Mesendoderm (in vitro differentiated cells): ENCODE results near the gene PDCD7.

Source experiments
- DNase-seq: peaks from one replicate; pipeline ENCODE4 v3.0.0; 2013
- H2AK5ac ChIP-seq: 2 replicates; pipeline ENCODE4 v1.6.1; 2013; ENCODE audit warnings: low read length, inconsistent platforms
- H2BK120ac ChIP-seq: 2 replicates; pipeline ENCODE4 v1.6.1; 2013; ENCODE audit warnings: low read depth, mild to moderate bottlenecking, low read length, moderate library complexity, mixed read lengths
- H2BK15ac ChIP-seq: replicated peaks from 2 replicates; pipeline ENCODE4 v1.6.1; 2013; ENCODE audit warnings: low read depth, mild to moderate bottlenecking, moderate library complexity
- H2BK5ac ChIP-seq: 2 replicates; pipeline ENCODE4 v1.6.1; 2013; ENCODE audit warnings: low read length, inconsistent platforms
- H3K18ac ChIP-seq: 2 replicates; pipeline ENCODE4 v1.6.1; 2013; ENCODE audit warnings: mild to moderate bottlenecking, low read length, mixed read lengths
- H3K23ac ChIP-seq: one replicate; pipeline ENCODE4 v1.6.1; 2013; ENCODE audit warnings: low read length
- H3K27ac ChIP-seq: 2 replicates; pipeline ENCODE4 v1.5.1; 2013; ENCODE audit warnings: low read depth, mild to moderate bottlenecking, inconsistent platforms, low read length, moderate library complexity
- H3K27me3 ChIP-seq: 2 replicates; pipeline ENCODE4 v1.6.1; 2013; ENCODE audit warnings: low read length, control low read depth, mild to moderate bottlenecking, inconsistent platforms; ENCODE audit not compliant: insufficient read depth, poor library complexity
- H3K36me3 ChIP-seq: 2 replicates; pipeline ENCODE4 v1.6.1; 2013; ENCODE audit warnings: low read length, inconsistent platforms; ENCODE audit not compliant: control insufficient read depth, insufficient read depth
- H3K4ac ChIP-seq: one replicate; pipeline ENCODE4 v1.6.1; 2013; ENCODE audit warnings: low read depth, mild to moderate bottlenecking, low read length, moderate library complexity
- H3K4me1 ChIP-seq: 2 replicates; pipeline ENCODE4 v1.6.1; 2013; ENCODE audit warnings: low read depth, low read length, inconsistent platforms; ENCODE audit not compliant: control insufficient read depth
- H3K4me2 ChIP-seq: 2 replicates; pipeline ENCODE4 v1.6.1; 2013; ENCODE audit warnings: low read length
- H3K4me3 ChIP-seq: 2 replicates; pipeline ENCODE4 v1.5.1; 2013; ENCODE audit warnings: mild to moderate bottlenecking, low read length
- H3K56ac ChIP-seq: one replicate; pipeline ENCODE4 v1.6.1; 2013; ENCODE audit warnings: low read length
- H3K79me1 ChIP-seq: 2 replicates; pipeline ENCODE4 v1.6.1; 2013; ENCODE audit warnings: low read length, inconsistent platforms
- H3K79me2 ChIP-seq: 2 replicates; pipeline ENCODE4 v1.6.1; 2013; ENCODE audit warnings: mild to moderate bottlenecking, low read length; ENCODE audit not compliant: control insufficient read depth, insufficient read depth
- H3K9ac ChIP-seq: 2 replicates; pipeline ENCODE4 v1.6.1; 2013; ENCODE audit warnings: low read length, inconsistent platforms
- H4K5ac ChIP-seq: one replicate; pipeline ENCODE4 v1.6.1; 2013; ENCODE audit warnings: low read length
- H4K8ac ChIP-seq: one replicate; pipeline ENCODE4 v1.6.1; 2013; ENCODE audit warnings: low read depth, mild to moderate bottlenecking, control low read depth, low read length, moderate library complexity
- WGBS: extraction: QIAGEN DNeasy Blood & Tissue Kit; methylation state at CpG from one replicate; pipeline ENCODE4 v1.1.7; 2013; ENCODE audit warnings: low lambda C conversion rate, missing lambda C conversion rate; ENCODE audit not compliant: insufficient coverage; ENCODE audit errors: extremely low coverage; 5-methylcytosine and 5-hydroxymethylcytosine counted together

The PDCD7 gene

DNA sequence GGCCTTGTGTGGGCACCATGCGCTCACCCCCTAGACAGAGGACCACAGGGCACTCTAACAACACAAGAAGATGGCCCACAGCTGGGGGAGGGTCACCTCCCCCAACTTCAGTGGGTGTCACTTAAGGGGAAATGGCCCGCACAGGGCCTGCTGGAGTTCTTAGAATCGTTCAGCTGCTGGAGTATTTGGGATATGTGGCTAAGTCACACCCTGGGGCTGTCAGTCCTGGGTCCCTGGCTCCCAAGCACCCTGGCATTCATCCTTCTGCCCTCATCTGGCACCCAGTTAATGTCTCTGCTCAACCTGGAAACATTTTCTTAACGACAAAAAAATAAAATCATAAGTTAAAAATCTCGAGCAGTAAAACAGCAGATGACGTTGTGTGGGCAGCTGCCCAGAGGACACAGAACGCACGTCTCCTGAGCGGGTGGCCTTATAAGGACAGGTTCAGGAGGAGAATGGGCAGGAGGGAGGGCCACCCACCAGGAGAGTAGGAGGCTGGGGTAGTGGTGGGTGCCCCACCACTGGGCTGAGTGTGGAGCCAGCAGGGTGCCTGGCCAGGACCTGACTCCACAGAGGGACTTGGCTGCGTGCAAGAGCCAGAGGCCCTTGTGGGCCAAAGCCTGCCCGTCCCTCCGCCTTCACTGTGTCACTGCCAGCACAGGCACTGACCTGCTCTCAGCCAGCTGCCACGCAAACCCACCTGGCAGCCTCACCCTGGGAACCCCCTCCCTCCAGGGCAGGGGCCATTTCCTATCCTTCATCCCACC is 45.5 kb downstream of the PDCD7 start:
- no peak overlapping the region for H3K4me2 ChIP-seq
- H3K4me1 ChIP-seq, result peaks cover 17% of the 10 kb centered on the region
- no peak overlapping the region for H3K4me3 ChIP-seq
- H3K9ac ChIP-seq, result no peak overlapping the region
- no peak overlapping the region for H3K4ac ChIP-seq
- H3K56ac ChIP-seq, result peak overlapping the region; percentile 27
- H4K5ac ChIP-seq, result no peak overlapping the region
- H4K8ac ChIP-seq, result no peak overlapping the region
- H2BK5ac ChIP-seq, result no peak overlapping the region
- DNase-seq, result no peak
- H2BK15ac ChIP-seq, result no peak overlapping the region
- no peaks in the 10 kb centered on the region for H3K36me3 ChIP-seq
- no peaks in the 10 kb centered on the region for H3K79me1 ChIP-seq
- peak overlapping the region; percentile 70 for H2AK5ac ChIP-seq
- no peak overlapping the region for H3K18ac ChIP-seq
- no peak overlapping the region for H2BK120ac ChIP-seq
- no peak overlapping the region for H3K27ac ChIP-seq
- H3K23ac ChIP-seq, result no peak overlapping the region
- no peaks in the 10 kb centered on the region for H3K27me3 ChIP-seq
- WGBS, result no CpG with 5 or more reads among the region's 13 CpGs
- no peaks in the 10 kb centered on the region for H3K79me2 ChIP-seq

DNA sequence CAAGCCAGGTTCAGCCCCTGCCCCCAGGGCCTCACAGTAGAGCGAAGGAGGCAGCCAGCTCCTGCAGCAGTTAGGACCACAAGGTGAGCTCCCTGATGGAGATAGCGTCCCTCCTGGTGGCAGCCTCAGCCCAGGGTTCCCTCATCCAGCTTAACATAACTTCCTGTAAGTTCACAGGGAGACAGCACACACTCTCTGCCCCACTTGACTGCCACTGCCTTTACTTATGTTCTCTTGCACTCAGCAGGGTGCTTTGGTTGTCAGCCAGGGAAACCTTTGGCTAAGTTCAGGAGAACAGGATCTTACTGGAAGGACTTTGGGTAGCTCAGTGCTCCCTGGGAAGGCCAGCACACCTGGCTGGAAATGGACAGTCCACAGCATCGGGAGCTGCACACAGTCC is 46.2 kb downstream of the PDCD7 start:
- no peak for DNase-seq
- H3K4me1 ChIP-seq, result peaks cover 21% of the 10 kb centered on the region
- H3K4ac ChIP-seq, result no peak overlapping the region
- no peaks in the 10 kb centered on the region for H3K27me3 ChIP-seq
- H3K36me3 ChIP-seq, result no peaks in the 10 kb centered on the region
- H4K5ac ChIP-seq, result no peak overlapping the region
- no peak overlapping the region for H2BK120ac ChIP-seq
- no peak overlapping the region for H3K4me2 ChIP-seq
- no peak overlapping the region for H3K27ac ChIP-seq
- no peaks in the 10 kb centered on the region for H3K79me2 ChIP-seq
- H3K18ac ChIP-seq, result no peak overlapping the region
- no peaks in the 10 kb centered on the region for H3K79me1 ChIP-seq
- H3K4me3 ChIP-seq, result no peak overlapping the region
- no peak overlapping the region for H2BK15ac ChIP-seq
- H3K56ac ChIP-seq, result no peak overlapping the region
- no peak overlapping the region for H3K23ac ChIP-seq
- WGBS, result no CpG with 5 or more reads among the region's 3 CpGs
- no peak overlapping the region for H4K8ac ChIP-seq
- no peak overlapping the region for H2AK5ac ChIP-seq
- H2BK5ac ChIP-seq, result no peak overlapping the region
- no peak overlapping the region for H3K9ac ChIP-seq

DNA sequence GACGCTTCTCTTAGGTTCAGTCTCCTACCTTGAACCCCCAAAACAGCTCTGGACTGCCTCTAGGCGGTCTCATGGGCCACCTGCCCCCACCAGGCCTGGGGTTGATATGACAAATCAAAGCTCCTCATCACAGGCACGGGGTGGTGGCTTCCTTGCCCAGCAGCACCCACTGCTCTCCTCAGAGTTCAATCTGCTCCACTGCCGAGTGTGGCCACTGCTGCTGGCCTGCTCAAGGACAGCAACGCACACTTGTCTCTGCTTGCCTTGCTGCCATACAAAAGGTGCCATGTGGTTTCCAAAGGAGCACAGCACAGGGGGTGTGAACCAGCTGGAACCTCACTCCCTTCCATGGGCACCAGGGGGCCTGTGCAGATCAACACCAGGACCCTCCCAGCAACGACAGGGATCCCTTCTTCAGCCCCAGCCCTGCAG is 46.9 kb downstream of the PDCD7 start:
- H3K4me3 ChIP-seq, result no peak overlapping the region
- H3K18ac ChIP-seq, result no peak overlapping the region
- no peak for DNase-seq
- peaks cover 21% of the 10 kb centered on the region for H3K4me1 ChIP-seq
- no peak overlapping the region for H3K9ac ChIP-seq
- H4K5ac ChIP-seq, result no peak overlapping the region
- no peak overlapping the region for H3K4me2 ChIP-seq
- no peaks in the 10 kb centered on the region for H3K79me2 ChIP-seq
- H3K27me3 ChIP-seq, result no peaks in the 10 kb centered on the region
- H3K36me3 ChIP-seq, result no peaks in the 10 kb centered on the region
- H3K27ac ChIP-seq, result no peak overlapping the region
- no peak overlapping the region for H3K23ac ChIP-seq
- no peak overlapping the region for H3K56ac ChIP-seq
- no peak overlapping the region for H3K4ac ChIP-seq
- no CpG with 5 or more reads among the region's 6 CpGs for WGBS
- no peak overlapping the region for H4K8ac ChIP-seq
- H2BK120ac ChIP-seq, result no peak overlapping the region
- H2BK5ac ChIP-seq, result no peak overlapping the region
- H2BK15ac ChIP-seq, result no peak overlapping the region
- no peak overlapping the region for H2AK5ac ChIP-seq
- no peaks in the 10 kb centered on the region for H3K79me1 ChIP-seq

DNA sequence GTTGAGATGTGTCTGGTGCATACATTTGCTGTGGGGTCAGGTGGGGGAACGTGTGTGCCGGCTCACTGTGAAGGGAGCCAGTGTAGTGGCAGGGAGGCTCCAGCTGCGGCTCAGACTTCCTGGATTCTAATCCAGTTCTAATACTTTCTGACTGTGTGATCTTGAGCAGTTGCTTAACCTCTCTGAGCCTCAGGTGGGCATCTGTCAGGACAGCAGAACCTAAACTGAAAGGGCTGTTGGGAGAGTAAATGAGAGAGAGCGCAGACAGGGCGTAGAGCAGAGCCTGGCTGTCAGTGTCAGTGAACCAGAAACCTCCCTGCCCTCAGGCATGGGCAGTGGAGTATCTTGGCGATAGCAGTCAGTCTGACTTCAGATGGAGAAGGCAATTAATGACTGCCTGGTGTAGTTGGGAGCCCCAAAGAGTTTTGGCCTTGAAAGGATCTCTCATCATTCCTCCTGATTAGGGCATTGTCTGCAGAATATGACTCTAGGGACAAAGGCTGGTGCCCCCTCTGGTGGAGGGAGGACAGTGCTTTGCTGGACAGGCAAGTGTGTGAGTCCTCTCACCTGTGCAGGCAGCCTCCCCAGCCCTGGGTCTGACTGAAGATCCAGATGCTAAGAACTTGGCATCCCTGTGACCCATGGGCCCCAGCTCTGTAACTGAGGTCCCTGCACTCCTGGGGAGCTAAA is 47.5 kb downstream of the PDCD7 start:
- H2BK120ac ChIP-seq, result no peak overlapping the region
- no peak overlapping the region for H4K5ac ChIP-seq
- no peak overlapping the region for H3K18ac ChIP-seq
- no peak overlapping the region for H3K9ac ChIP-seq
- H2AK5ac ChIP-seq, result no peak overlapping the region
- no peaks in the 10 kb centered on the region for H3K36me3 ChIP-seq
- no CpG with 5 or more reads among the region's 6 CpGs for WGBS
- H3K23ac ChIP-seq, result no peak overlapping the region
- DNase-seq, result peak; percentile 78
- no peak overlapping the region for H4K8ac ChIP-seq
- H3K4me3 ChIP-seq, result no peak overlapping the region
- H3K4me1 ChIP-seq, result peaks cover 21% of the 10 kb centered on the region
- H3K79me2 ChIP-seq, result no peaks in the 10 kb centered on the region
- H2BK5ac ChIP-seq, result no peak overlapping the region
- no peaks in the 10 kb centered on the region for H3K27me3 ChIP-seq
- H3K4me2 ChIP-seq, result no peak overlapping the region
- H3K79me1 ChIP-seq, result no peaks in the 10 kb centered on the region
- no peak overlapping the region for H3K27ac ChIP-seq
- H2BK15ac ChIP-seq, result no peak overlapping the region
- H3K4ac ChIP-seq, result no peak overlapping the region
- no peak overlapping the region for H3K56ac ChIP-seq

DNA sequence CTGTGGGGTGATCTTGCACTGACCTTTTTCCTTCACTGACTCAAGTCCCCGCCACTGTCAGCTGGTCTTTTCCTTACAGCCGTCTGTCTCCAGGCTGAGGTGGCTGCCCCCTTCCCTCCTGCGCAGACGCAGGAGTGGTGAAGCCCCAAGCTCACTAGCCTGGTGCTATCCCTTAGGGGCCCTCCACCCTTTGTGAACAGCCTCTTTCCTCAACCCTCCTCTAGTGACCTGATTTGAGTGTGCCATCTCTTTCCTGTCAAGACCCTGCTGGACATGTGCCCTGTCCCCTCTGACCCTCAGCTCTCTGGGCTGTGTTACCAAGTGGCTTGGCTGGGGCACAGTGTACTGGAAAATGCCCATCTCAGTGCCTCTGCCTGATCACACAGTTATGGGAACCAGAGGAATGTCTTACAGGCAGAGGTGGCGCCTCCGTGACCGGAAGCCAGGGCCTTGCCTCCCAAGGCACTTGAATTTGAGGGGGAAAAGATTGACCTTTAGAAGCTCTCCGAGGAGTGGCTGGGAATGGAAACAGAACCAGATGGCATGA is 48.3 kb downstream of the PDCD7 start:
- Histone ChIP-seq H2BK5ac (no peak overlapping the region), H3K36me3 (no peaks in the 10 kb centered on the region), H3K79me2 (no peaks in the 10 kb centered on the region), H2BK15ac (no peak overlapping the region), H3K4me3 (no peak overlapping the region), H3K23ac (no peak overlapping the region), H3K27me3 (no peaks in the 10 kb centered on the region), H4K8ac (no peak overlapping the region), H3K56ac (no peak overlapping the region), H3K4me2 (no peak overlapping the region), H2AK5ac (no peak overlapping the region), H3K27ac (no peak overlapping the region), H2BK120ac (no peak overlapping the region), H3K4ac (no peak overlapping the region), H4K5ac (no peak overlapping the region), H3K9ac (no peak overlapping the region), H3K18ac (no peak overlapping the region), H3K79me1 (no peaks in the 10 kb centered on the region), H3K4me1 (peaks cover 21% of the 10 kb centered on the region)
- no peak for DNase-seq
- no CpG with 5 or more reads among the region's 8 CpGs for WGBS
